NCI-H1105 (cell line): ENCODE results near the gene ATP5F1E.
"Not testable (repeated sequence)": the region's sequence is repeated elsewhere in the genome, so short reads cannot be mapped to it uniquely, and the experiment has no call there.

Experiments used
- DNase-seq: peaks from one replicate; lab custom pipeline; 2025; lab: John Stamatoyannopoulos, UW

The ATP5F1E gene

DNA sequence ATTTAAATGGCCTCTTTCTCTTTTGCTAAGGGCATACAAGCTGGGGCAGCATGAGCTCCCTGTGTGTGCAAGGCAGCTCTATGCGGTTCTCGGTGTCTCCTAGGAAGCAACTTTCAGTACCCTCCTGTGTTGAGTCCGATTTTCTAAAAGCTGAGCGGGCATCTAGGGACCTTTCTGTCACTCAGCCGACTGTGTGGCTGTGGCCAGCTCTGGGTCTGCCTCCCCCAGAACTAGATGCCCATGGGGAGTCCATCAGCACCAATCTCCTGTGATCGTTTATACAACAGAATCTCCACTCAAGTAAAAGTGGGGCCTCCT, 43.6 kb downstream of the ATP5F1E start:
- no peak for DNase-seq

DNA sequence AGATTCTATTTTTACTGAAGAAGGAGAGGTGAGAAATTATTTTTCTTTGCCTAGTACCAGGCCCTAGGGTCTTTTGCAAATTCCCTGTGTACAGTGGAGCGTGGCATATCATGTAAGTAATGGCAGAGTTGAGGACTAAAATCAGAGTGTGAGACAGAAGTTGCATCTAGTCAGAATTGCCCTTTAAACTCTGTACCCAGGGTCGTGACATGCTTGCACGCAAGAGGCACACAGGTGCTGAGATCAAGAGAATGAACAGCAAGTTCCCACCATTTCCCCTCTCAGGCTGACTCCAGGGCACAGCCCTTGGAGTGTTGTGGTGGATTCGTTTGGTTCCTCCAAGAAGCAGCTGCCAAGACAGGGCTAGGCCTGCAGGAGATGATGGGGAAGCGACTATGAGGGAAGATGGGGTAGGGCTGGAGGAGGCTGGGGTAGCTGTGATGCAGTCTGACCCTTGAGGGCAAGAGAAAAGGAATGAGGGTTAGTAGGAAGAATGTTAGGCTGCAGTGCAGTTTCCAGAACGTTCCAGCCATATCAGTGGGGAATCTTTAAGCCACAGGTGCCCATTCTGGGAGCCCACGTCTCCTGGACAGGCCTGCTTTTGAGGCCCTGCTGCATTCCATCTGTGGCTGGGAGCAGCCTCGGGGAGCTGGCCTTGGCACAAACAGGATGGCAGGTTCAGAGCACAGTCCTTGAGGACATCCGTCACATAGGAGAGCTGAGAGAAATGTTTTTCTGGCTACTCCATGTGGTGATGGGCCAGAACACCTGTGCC, 44.2 kb downstream of the ATP5F1E start:
- DNase-seq, result no peak

GRCh38 chr20:58986968-58987517, 45.1 kb downstream of the ATP5F1E start:
- no peak for DNase-seq

GRCh38 chr20:58986286-58986967, 45.7 kb downstream of the ATP5F1E start:
- DNase-seq, result no peak

- no peak for DNase-seq
Observed at GRCh38 chr20:58985656-58986055, 46.5 kb downstream of the ATP5F1E start.

DNA sequence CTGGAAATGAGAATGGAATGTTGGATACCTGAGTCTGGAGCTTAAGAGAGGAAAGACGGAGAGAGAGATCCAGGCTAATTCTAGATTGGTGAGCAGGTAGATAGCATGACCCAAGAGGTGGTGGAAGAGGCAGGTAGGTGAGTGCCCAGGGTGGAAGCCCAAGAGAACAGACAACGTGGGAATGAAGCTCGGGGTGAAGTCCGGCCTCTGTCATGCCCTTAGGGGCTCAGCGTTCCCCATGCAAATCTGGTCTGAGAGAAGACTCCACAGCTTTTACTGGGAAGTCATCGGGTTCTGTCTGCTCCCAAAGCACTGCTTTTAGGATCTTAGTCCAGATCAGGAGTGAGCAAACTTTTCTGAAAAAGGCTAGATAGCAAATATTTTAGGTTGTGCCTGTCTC, 47.4 kb downstream of the ATP5F1E start:
- DNase-seq, result no peak

- not testable (repeated sequence) for DNase-seq
Observed at GRCh38 chr20:58983115-58983468, 49.0 kb downstream of the ATP5F1E start.

DNA sequence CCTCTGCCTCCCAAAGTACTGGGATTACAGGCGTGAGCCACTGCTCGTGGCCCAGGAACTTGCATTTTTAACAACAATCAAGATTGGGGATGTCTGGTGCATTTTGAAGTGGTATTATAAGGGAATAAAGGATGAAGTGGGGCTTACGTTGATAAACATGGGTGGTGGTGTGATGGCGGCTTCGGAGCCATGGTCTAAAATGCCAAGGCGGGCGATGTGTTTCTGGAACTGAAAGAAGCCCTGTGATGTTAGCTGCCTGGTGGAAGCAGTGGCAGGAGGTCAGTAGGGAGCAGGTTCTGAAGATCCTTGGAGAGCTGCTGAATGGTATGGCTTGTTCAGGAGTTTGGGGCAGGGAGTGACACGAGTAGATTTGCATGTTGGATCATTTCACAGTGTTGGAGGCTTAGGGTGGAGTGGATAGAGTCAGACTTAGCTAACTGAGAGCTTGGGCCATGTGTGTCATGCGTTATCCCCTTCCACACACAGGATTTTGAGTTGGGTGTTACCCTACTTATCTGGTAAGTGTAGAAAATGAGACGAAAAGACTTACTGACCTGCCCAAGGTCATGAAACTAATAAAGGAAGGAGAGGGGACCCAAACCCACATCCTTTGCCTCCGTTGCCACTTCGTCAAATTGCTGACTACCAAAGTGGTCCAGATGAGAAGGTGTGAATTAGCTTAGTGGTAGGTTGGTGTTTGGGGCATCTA, 49.6 kb downstream of the ATP5F1E start:
- no peak for DNase-seq

DNA sequence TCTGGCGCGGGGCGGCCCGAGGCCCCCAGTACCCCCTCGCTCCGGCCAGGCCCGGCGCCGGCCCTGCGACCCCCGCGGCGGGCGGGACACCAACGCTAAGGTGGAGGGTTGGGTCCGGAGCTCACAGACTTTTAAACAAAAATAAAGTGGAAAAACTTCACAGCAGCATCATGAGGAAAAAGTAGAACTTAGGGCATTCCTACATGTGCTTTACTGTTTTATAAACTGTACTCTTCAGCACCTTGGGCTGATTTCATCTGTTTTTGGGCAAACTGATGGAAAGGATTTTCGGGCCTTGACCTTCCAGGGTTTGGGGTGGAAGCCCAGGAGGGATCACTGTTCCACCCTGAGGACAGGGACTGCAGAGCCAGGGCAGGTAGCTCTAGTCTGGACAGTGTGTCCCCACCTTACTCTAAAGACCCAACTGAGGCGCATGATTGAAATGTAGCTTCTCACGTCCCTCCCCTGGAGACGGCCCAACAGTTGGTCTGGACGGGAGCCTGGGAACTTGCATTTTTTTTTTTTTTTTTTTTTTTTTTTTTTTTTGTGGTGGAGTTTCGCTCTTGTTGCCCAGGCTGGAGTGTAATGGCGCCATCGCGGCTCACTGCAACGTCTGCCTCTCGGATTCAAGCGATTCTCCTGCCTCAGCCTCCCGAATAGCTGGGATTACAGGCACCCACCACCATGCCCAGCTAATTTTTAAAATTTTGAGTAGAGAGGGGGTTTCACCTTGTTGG, 50.3 kb downstream of the ATP5F1E start:
- DNase-seq, result no peak

GRCh38 chr20:58980711-58981627, 51.2 kb downstream of the ATP5F1E start, which contains the start of gene NELFCD:
Gene NELFCD, plus strand, starts transcription at chr20:58981256. Its CDS starts 54 bp downstream, at chr20:58981310.
- peak; percentile 87 for DNase-seq

- DNase-seq, result no peak
Observed at GRCh38 chr20:58978351-58979190, 53.6 kb downstream of the ATP5F1E start.

DNA sequence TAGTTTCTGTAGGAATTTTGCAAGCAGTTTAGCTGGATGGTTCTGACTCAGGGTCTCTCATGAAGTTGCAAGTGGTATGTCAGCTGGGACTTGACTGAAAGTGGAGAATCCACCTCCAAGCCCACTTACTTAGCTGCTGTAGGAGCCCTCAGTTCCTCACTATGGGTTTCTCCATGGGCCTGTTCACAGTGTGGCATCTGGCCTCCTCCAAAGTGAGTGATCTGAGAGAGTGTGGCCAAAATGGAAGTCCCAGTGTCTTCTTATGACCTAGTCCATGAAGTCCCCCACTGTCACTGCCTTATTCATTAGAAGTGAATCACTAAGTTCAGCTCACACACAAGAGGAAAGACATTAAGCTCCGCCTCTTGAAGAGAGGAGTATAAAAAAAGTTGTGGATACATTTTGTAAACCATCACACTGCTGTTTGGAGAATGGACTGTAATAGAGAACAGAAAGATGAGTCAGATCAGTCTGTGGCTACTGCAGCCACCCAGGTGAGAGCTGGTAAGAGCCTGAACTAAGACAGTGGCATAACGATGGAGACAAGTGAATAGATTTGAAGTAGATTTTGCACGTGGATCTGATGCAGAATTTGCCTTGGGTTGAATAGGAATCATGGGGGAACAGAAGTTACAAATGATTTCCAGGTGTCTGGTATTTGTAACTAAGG, 55.9 kb downstream of the ATP5F1E start:
- no peak for DNase-seq
